Heart right ventricle (tissue), 16 donors: ENCODE results near the gene PNO1. TPM values are rescaled to one million over a fixed set of nuclear protein-coding genes. Genes with fewer than 3 reads are reported as not detected.

Source experiments
- ATAC-seq, 8 donors: fragments of 200-7000 bp; cut with Tn5 transposase; one replicate each; pipeline ENCODE4 v1.9.1; 2020; ENCODE audit warnings: mild to moderate bottlenecking in 8 of 8, moderate library complexity in 8 of 8, moderate number of reproducible peaks in 1 of 8
- DNase-seq, 2 donors: peaks; one replicate each; pipeline ENCODE4 v3.0.0-alpha.2; 2020
- H3K27ac ChIP-seq, 10 donors: fragments of 200-600 bp; sonication (generic) in 2 of 10; one replicate each; pipeline versions ENCODE4 v1.5.0 to v1.8.0; 2020 to 2022; ENCODE audit warnings: mild to moderate bottlenecking in 3 of 10
- H3K27me3 ChIP-seq, 7 donors: fragments of 200-600 bp; one replicate each; pipeline ENCODE4 v1.8.0; 2021 to 2022; ENCODE audit warnings: mild to moderate bottlenecking in 2 of 7
- H3K36me3 ChIP-seq, 9 donors: fragments of 200-600 bp; sonication (generic) in 1 of 9; one replicate each; pipeline versions ENCODE4 v1.5.0 to v1.8.0; 2020 to 2022; ENCODE audit warnings: mild to moderate bottlenecking in 2 of 9
- H3K4me1 ChIP-seq, 9 donors: fragments of 200-600 bp; sonication (generic) in 1 of 9; one replicate each; pipeline versions ENCODE4 v1.5.0 to v1.8.0; 2020 to 2022; ENCODE audit warnings: mild to moderate bottlenecking in 4 of 9
- H3K4me3 ChIP-seq, 10 donors: fragments of 200-600 bp; sonication (generic) in 2 of 10; one replicate each; pipeline versions ENCODE4 v1.5.0 to v1.8.0; 2020 to 2022; ENCODE audit warnings: mild to moderate bottlenecking in 7 of 10, moderate library complexity in 2 of 10
- H3K9me3 ChIP-seq, 11 donors: fragments of 200-600 bp in 10 of 11; sonication (generic) in 2 of 11; one replicate each; pipeline versions ENCODE4 v1.5.0 to v1.8.0; 2013 to 2022; ENCODE audit warnings: mild to moderate bottlenecking in 2 of 11, control low read depth in 1 of 11, moderate library complexity in 1 of 11
- CTCF ChIP-seq, 9 donors: fragments of 200-600 bp; sonication (generic) in 2 of 9; IDR thresholded peaks; one replicate each; pipeline versions ENCODE4 v1.5.0 to v1.8.0; 2021 to 2022; ENCODE audit warnings: antibody characterized with exemption in 9 of 9, mild to moderate bottlenecking in 5 of 9, moderate library complexity in 1 of 9
- WGBS, 2 donors: extraction: QIAGEN DNeasy Blood & Tissue Kit; methylation state at CpG; one replicate each; pipeline ENCODE4 v1.1.7; 2013; ENCODE audit warnings: inconsistent platforms in 1 of 2; 5-methylcytosine and 5-hydroxymethylcytosine counted together
- intact Hi-C, 10 donors: fragments of 100-400 bp; cut with DNase I; formaldehyde crosslinking; loops; one replicate each; pipeline versions ENCODE4 v1.11.1 to v1.14.2; 2022
- polyA plus RNA-seq, 2 donors: library from polyadenylated mRNA; stranded (reverse); fragments of 200-250 nt; gene quantifications; one replicate each; pipeline ENCODE4 v1.2.3, GENCODE V29; 2013
- total RNA-seq, 10 donors: library from RNA; stranded (reverse); fragmentation: NEBNext Ultra II Directional in 3 of 10; extraction: Animal tissue kit (Norgen Biotek cat#: 25700) in 3 of 10; gene quantifications; one replicate each; pipeline versions ENCODE4 v1.2.1 to v1.2.4, GENCODE V29; 2021 to 2023
- donor health status: Arrhythmogenic right ventricular cardiomyopathy.
- donor health status: ischemic (EF 13 %, LVEDD 7.1; RV severe dilation, severe dysfunction).
- donor health status: healthy with polysubstance abuse.
- donor health status: DM: no; HTN: yes; CAD: no.
- donor health status: DM: no; HTN: no; CAD: no.
- donor health status: ischemic (EF 25% LVEDD 6.9; RV normal size, moderate dysfunction).
- donor health status: ischemic (EF 25% LVEDD 5.7; RV mildly dilated, moderate dysfunction).
- donor health status: healthy.
- donor health status: DM: yes; HTN: yes; CAD: no.
- donor health status: Ischemic cardiomyopathy.
- donor health status: ischemic (EF 35%, LVEDD 5.7; RV mildly dilated, moderate dysfunction).
- donor health status: nonischemic (EF 11% LVEDD 7.7; RV severe dilation, severe dysfunction).
- donor health status: DM: yes; HTN: yes; CAD: no.
- donor health status: PGD.
- donor health status: ischemic (EF 29% LVEDD 5.4; RV normal size, mild dysfunction).
- donor health status: nonischemic (EF 23%, LVEDD 6.1; RV moderate dilation, normal function).

PNO1 gene
- total and polyA plus RNA-seq, 12 donors: 4.4 to 13.5 (median 8.6) TPM

- Histone ChIP-seq H3K27ac (peak overlapping the region in 2 of 10 donors; percentile 23 to 67), H3K36me3 (no peaks in the 10 kb centered on the region), H3K27me3 (no peaks in the 10 kb centered on the region), H3K9me3 (no peaks in the 10 kb centered on the region), H3K4me3 (no peak overlapping the region), H3K4me1 (peaks cover 0 to 66% (median 28%) of the 10 kb centered on the region in 9 donors)
- 40 to 43% methylated on average over 3 of the region's 3 CpGs for WGBS, 2 donors
- intact Hi-C loops: no loop called here
- no peak for ATAC-seq
- TF ChIP-seq CTCF (IDR thresholded peaks at IDR 0.05): no peak
- no peak for DNase-seq
Observed at GRCh38 chr2:68203587-68203986, 45.9 kb downstream of the PNO1 start.

- Histone ChIP-seq H3K27ac (peak overlapping the region in 1 of 10 donors; percentile 7), H3K4me3 (no peak overlapping the region), H3K27me3 (no peaks in the 10 kb centered on the region), H3K36me3 (peaks cover 0 to 11% (median 0%) of the 10 kb centered on the region in 9 donors), H3K4me1 (peaks cover 0 to 52% (median 30%) of the 10 kb centered on the region in 9 donors), H3K9me3 (no peaks in the 10 kb centered on the region)
- DNase-seq (no peak), ATAC-seq (no peak)
- TF ChIP-seq CTCF (IDR thresholded peaks at IDR 0.05): no peak
- intact Hi-C loops: no loop called here
Observed at GRCh38 chr2:68206793-68207192, 49.1 kb downstream of the PNO1 start.

GRCh38 chr2:68214381-68214780, 56.7 kb downstream of the PNO1 start:
- intact Hi-C loops: no loop called here
- no peak for ATAC-seq
- DNase-seq: no peak
- Histone ChIP-seq H3K27ac (no peak overlapping the region), H3K9me3 (no peaks in the 10 kb centered on the region), H3K4me1 (peaks cover 0 to 52% (median 41%) of the 10 kb centered on the region in 9 donors), H3K27me3 (no peaks in the 10 kb centered on the region), H3K36me3 (peaks cover 0 to 35% (median 0%) of the 10 kb centered on the region in 9 donors), H3K4me3 (no peak overlapping the region)
- WGBS, 2 donors: 89 to 94% methylated on average over 5 of the region's 5 CpGs
- TF ChIP-seq CTCF (IDR thresholded peaks at IDR 0.05): no peak

GRCh38 chr2:68216454-68217310, 59.0 kb downstream of the PNO1 start:
- H3K27ac ChIP-seq: no peak overlapping the region
- intact Hi-C loops: loop anchor here in 1 of 10 donors (5.0 kb wide), 1 partner anchor 36 kb away; the partner anchor contains the start of gene PPP3R1
- peaks cover 0 to 25% (median 0%) of the 10 kb centered on the region in 9 donors for H3K36me3 ChIP-seq
- H3K9me3 ChIP-seq: peaks cover 0 to 9% (median 0%) of the 10 kb centered on the region in 11 donors
- peaks cover 0 to 62% (median 49%) of the 10 kb centered on the region in 9 donors for H3K4me1 ChIP-seq
- WGBS, 2 donors: 52 to 58% methylated on average over 2 of the region's 2 CpGs
- no peak for ATAC-seq
- H3K27me3 ChIP-seq: no peaks in the 10 kb centered on the region
- DNase-seq: no peak
- TF ChIP-seq CTCF (IDR thresholded peaks at IDR 0.05): no peak
- H3K4me3 ChIP-seq: no peak overlapping the region
